IMR-90 (cell line): ENCODE data around the gene NBEA. TPM values are rescaled to one million over a fixed set of nuclear protein-coding genes. Genes with fewer than 3 reads are reported as not detected.

Experiments
- ATAC-seq: fragments of 200-7000 bp; cut with Tn5 transposase; 2 replicates; pipeline ENCODE4 v1.9.1; 2020; ENCODE audit warnings: low read depth, mild to moderate bottlenecking, moderate library complexity
- BruUV-seq: library from RNA; stranded (reverse); fragments of 400-500 nt; replicated peaks from 2 replicates; lab custom pipeline; 2021; lab: Mats Ljungman, UMichigan
- CTCF ChIA-PET: fragments of 300-600 bp; formaldehyde crosslinking; extraction: SDS; loops from one replicate; lab custom pipeline; 2021; ENCODE audit warnings: antibody characterized with exemption; lab: Yijun Ruan, JAX
- POLR2A ChIA-PET: fragments of 300-600 bp; sonication (Branson Sonifier 250); formaldehyde crosslinking; loops from one replicate; lab custom pipeline; 2022; ENCODE audit warnings: antibody characterized with exemption; ENCODE audit not compliant: unreplicated experiment; lab: Charles Lee
- DNase-seq: peaks from one replicate; pipeline ENCODE4 v3.0.0; 2013
- H2AFZ ChIP-seq: replicated peaks from 2 replicates; pipeline ENCODE3; 2013; ENCODE audit warnings: low read length, mild to moderate bottlenecking; ENCODE audit not compliant: poor library complexity
- H2AK5ac ChIP-seq: 2 replicates; pipeline ENCODE4 v1.6.1; 2013; ENCODE audit warnings: low read depth, low read length, inconsistent platforms
- H2AK9ac ChIP-seq: replicated peaks from 2 replicates; pipeline ENCODE3; 2013; ENCODE audit warnings: mild to moderate bottlenecking, low read depth, low read length, moderate library complexity; ENCODE audit not compliant: poor library complexity
- H2BK120ac ChIP-seq: 2 replicates; pipeline ENCODE4 v1.6.1; 2013; ENCODE audit warnings: low read depth, low read length, inconsistent platforms
- H2BK15ac ChIP-seq: 3 replicates; pipeline ENCODE4 v1.6.1; 2013; ENCODE audit warnings: low read depth, low read length, inconsistent platforms
- H2BK20ac ChIP-seq: 2 replicates; pipeline ENCODE4 v1.6.1; 2013; ENCODE audit warnings: low read depth, mild to moderate bottlenecking, inconsistent platforms, low read length, moderate library complexity
- H2BK5ac ChIP-seq: 2 replicates; pipeline ENCODE4 v1.6.1; 2013; ENCODE audit warnings: mild to moderate bottlenecking, low read depth, low read length, inconsistent platforms; ENCODE audit not compliant: poor library complexity, severe bottlenecking
- H3K14ac ChIP-seq: replicated peaks from 2 replicates; pipeline ENCODE4 v1.6.1; 2013; ENCODE audit warnings: low read depth, low read length, inconsistent platforms
- H3K18ac ChIP-seq: 2 replicates; pipeline ENCODE4 v1.6.1; 2013; ENCODE audit warnings: low read depth, low read length, control low read depth
- H3K23ac ChIP-seq: 2 replicates; pipeline ENCODE4 v1.6.1; 2013; ENCODE audit warnings: low read depth, low read length, inconsistent platforms
- H3K27ac ChIP-seq: 2 replicates; pipeline ENCODE4 v1.5.1; 2013; ENCODE audit warnings: mild to moderate bottlenecking, control low read depth, low read length; ENCODE audit not compliant: insufficient read depth
- H3K27me3 ChIP-seq: 2 replicates; pipeline ENCODE4 v1.6.1; 2013; ENCODE audit warnings: low read length; ENCODE audit not compliant: control insufficient read depth, insufficient read depth
- H3K36me3 ChIP-seq: 2 replicates; pipeline ENCODE4 v1.6.1; 2013; ENCODE audit warnings: low read length, mixed read lengths; ENCODE audit not compliant: control insufficient read depth, insufficient read depth
- H3K4ac ChIP-seq: 2 replicates; pipeline ENCODE4 v1.6.1; 2013; ENCODE audit warnings: low read depth, low read length, inconsistent platforms
- H3K4me1 ChIP-seq: 2 replicates; pipeline ENCODE4 v1.6.1; 2013; ENCODE audit warnings: low read length, mixed read lengths; ENCODE audit not compliant: control insufficient read depth, insufficient read depth
- H3K4me2 ChIP-seq: 2 replicates; pipeline ENCODE4 v1.6.1; 2013; ENCODE audit warnings: low read depth, mild to moderate bottlenecking, control low read depth, low read length, moderate library complexity
- H3K4me3 ChIP-seq: 2 replicates; pipeline ENCODE4 v1.5.1; 2013; ENCODE audit warnings: low read depth, mild to moderate bottlenecking, control low read depth, low read length, moderate library complexity; ENCODE audit not compliant: insufficient read depth
- H3K56ac ChIP-seq: 2 replicates; pipeline ENCODE4 v1.6.1; 2013; ENCODE audit warnings: low read length, inconsistent platforms; ENCODE audit not compliant: insufficient read depth; ENCODE audit errors: extremely low read depth
- H3K79me1 ChIP-seq, 2 experiments: 2 replicates each; pipeline ENCODE4 v1.6.1; 2013; ENCODE audit warnings: low read length in 2 of 2, inconsistent platforms in 1 of 2, low read depth in 1 of 2
- H3K9ac ChIP-seq: 2 replicates; pipeline ENCODE4 v1.6.1; 2013; ENCODE audit warnings: low read depth, low read length, control low read depth
- H3K9me1 ChIP-seq: 2 replicates; pipeline ENCODE4 v1.6.1; 2013; ENCODE audit warnings: low read length, inconsistent platforms; ENCODE audit not compliant: insufficient read depth
- H3K9me3 ChIP-seq: 2 replicates; pipeline ENCODE4 v1.6.1; 2013; ENCODE audit warnings: low read length; ENCODE audit not compliant: control insufficient read depth, insufficient read depth
- H4K20me1 ChIP-seq: 2 replicates; pipeline ENCODE4 v1.6.1; 2013; ENCODE audit warnings: low read length, inconsistent platforms; ENCODE audit not compliant: insufficient read depth
- H4K5ac ChIP-seq: 2 replicates; pipeline ENCODE4 v1.6.1; 2013; ENCODE audit warnings: mild to moderate bottlenecking, low read depth, low read length, control low read depth
- H4K8ac ChIP-seq, 2 experiments: 2 replicates each; pipeline ENCODE4 v1.6.1; 2013; ENCODE audit warnings: low read depth in 2 of 2, low read length in 2 of 2, control low read depth in 1 of 2, inconsistent platforms in 1 of 2
- H4K91ac ChIP-seq: 2 replicates; pipeline ENCODE4 v1.6.1; 2013; ENCODE audit warnings: low read depth, low read length, inconsistent platforms; ENCODE audit not compliant: insufficient read depth
- BHLHE40 ChIP-seq: fragments of 150-350 bp; IDR thresholded peaks from 2 replicates; pipeline ENCODE4 v1.6.1; 2016; ENCODE audit warnings: mild to moderate bottlenecking, low read depth, low read length
- CEBPB ChIP-seq: IDR thresholded peaks from 2 replicates; pipeline ENCODE4 v1.6.1; 2012; ENCODE audit warnings: low read depth, low read length, improper control_type of control experiment
- CHD1 ChIP-seq: IDR thresholded peaks from 2 replicates; pipeline ENCODE4 v1.6.1; 2012; ENCODE audit warnings: low read depth, low read length, improper control_type of control experiment
- FOS ChIP-seq: fragments of 150-350 bp; IDR thresholded peaks from 2 replicates; pipeline ENCODE4 v1.6.1; 2016; ENCODE audit warnings: low read depth, low read length
- MAFK ChIP-seq: IDR thresholded peaks from 2 replicates; pipeline ENCODE4 v1.6.1; 2012; ENCODE audit warnings: low read depth, low read length, improper control_type of control experiment
- MAZ ChIP-seq: IDR thresholded peaks from 2 replicates; pipeline ENCODE4 v1.6.1; 2012; ENCODE audit warnings: low read depth, mild to moderate bottlenecking, low read length, improper control_type of control experiment, moderate library complexity, borderline replicate concordance
- MXI1 ChIP-seq: IDR thresholded peaks from 2 replicates; pipeline ENCODE4 v1.6.1; 2012; ENCODE audit warnings: low read depth, mild to moderate bottlenecking, low read length, moderate library complexity, borderline replicate concordance
- NFE2L2 ChIP-seq: fragments of 150-350 bp; IDR thresholded peaks from 2 replicates; pipeline ENCODE4 v1.6.1; 2016; ENCODE audit warnings: low read depth, mild to moderate bottlenecking, low read length
- POLR2A ChIP-seq: IDR thresholded peaks from 2 replicates; pipeline ENCODE4 v1.6.1; 2012; ENCODE audit warnings: mild to moderate bottlenecking, low read depth, low read length
- RCOR1 ChIP-seq: IDR thresholded peaks from 2 replicates; pipeline ENCODE4 v1.6.1; 2012; ENCODE audit warnings: mild to moderate bottlenecking, low read length, improper control_type of control experiment; ENCODE audit not compliant: insufficient replicate concordance
- RFX5 ChIP-seq: IDR thresholded peaks from 2 replicates; pipeline ENCODE4 v1.8.0; 2012; ENCODE audit warnings: low read depth, mild to moderate bottlenecking, low read length, moderate library complexity
- SMC3 ChIP-seq: fragments of 150-350 bp; IDR thresholded peaks from 2 replicates; pipeline ENCODE4 v1.6.1; 2016; ENCODE audit warnings: low read depth, mild to moderate bottlenecking, antibody characterized with exemption, low read length, moderate library complexity
- dilution Hi-C: fragments of 300-500 bp; cut with HindIII; formaldehyde crosslinking; loops from one replicate; pipeline ENCODE4 v1.14.3; 2018; ENCODE audit warnings: low sequenced_read_pairs; ENCODE audit not compliant: unreplicated experiment
- in situ Hi-C: fragments of 300-500 bp; cut with MboI; formaldehyde crosslinking; loops from 3 replicates; pipeline ENCODE4 v1.14.3; 2019; ENCODE audit warnings: low sequenced_read_pairs, inconsistent platforms, mixed read lengths
- intact Hi-C: fragments of 100-400 bp; cut with micrococcal nuclease; formaldehyde crosslinking; loops from 2 replicates; pipeline ENCODE4 v1.10.0; 2022
- polyA plus RNA-seq, 3 experiments: library from polyadenylated mRNA; depleted of rRNA; stranded (reverse); fragments of >200 nt; gene quantifications; 2 replicates each; pipeline ENCODE4 v1.2.3, GENCODE V29; 2012; ENCODE audit warnings: low replicate concordance in 1 of 3
- total RNA-seq: library from RNA; depleted of rRNA; stranded (reverse); fragments of >200 nt; gene quantifications from 2 replicates; pipeline ENCODE4 v1.2.3, GENCODE V29; 2012
- TF ChIP-seq, protein P1 (sequence below): fragments of 150-350 bp; IDR thresholded peaks from 2 replicates; pipeline ENCODE4 v1.6.1; 2017; ENCODE audit warnings: mild to moderate bottlenecking, antibody characterized with exemption, low read length, low read depth
- TF ChIP-seq, protein P2 (sequence below): conservative IDR thresholded peaks from 2 replicates; pipeline ENCODE4 v1.5.1; 2012; ENCODE audit warnings: mild to moderate bottlenecking, low read depth, low read length, improper control_type of control experiment

The NBEA gene
- total and polyA plus RNA-seq, 2 of the 4 experiments (the other 2 are of a cell fraction), result 0.82 to 2.2 TPM

DNA sequence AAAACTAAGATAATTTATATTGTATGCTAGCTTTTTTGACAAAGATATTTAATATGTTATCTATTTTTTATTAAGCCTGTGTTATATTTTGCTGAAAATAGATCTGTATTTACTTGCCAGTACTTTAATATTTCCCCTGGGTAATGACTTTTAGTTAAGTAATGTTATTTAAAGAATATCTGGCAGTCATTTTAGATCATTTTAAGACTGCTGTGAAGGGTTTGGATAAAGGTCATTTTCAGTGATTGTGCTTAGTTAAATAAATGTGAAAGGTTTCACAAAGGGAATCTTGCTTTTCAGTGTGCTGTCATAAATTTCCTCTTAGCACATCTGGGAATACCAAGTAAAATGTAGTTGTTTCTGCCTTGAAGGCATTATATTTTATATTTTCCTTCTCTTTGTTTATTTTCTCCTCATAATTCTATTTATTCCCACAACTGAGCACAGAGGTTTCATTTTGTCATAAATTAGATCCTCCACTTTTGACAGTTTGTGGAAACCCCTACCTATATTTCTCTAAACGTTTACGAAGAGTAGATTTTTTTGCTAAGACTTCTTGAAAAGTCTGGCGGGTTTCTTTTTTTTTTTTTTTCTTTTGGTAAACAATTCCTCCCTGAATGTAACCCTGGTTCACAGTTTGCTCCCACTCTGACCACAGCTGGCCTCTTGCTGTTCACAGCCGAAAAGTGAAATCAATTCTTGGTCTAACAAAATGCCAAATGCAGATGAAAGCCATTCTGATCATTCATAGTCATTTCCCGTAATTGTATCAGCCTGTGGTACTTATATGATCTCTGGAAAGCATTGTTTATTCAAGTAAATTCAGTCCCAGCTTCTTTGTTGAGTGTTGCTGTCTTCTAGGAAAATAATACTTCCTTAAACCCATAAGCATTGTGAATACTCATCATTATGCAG, 446.6 kb downstream of the NBEA start (continued):
- no peak for TF ChIP-seq RCOR1

DNA sequence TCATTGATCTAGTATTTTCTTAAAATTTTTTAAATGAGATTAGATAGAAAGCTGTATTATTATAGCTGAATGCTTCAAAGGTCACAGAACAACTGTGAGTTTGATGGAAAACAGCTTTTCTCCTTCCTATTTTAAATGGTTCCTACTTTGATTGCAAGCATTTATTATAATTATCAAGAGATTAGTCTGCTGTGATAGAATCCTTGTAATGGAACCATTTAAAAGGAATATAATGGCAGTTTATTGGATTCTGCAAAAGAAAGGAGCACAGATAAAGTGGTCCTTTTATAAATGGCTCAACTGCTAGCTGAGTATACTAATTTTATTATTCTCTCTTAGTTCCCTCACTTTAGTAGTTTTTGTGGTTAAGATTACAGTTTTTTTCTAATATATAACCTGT, 447.5 kb downstream of the NBEA start:
- no peak overlapping the region for H3K4ac ChIP-seq
- H3K27me3 ChIP-seq, result no peaks in the 10 kb centered on the region
- no peaks in the 10 kb centered on the region for H3K4me1 ChIP-seq
- H3K79me1 ChIP-seq, result no peaks in the 10 kb centered on the region
- no peak overlapping the region for H3K18ac ChIP-seq
- no TSS peak for BruUV-seq
- no peaks in the 10 kb centered on the region for H4K20me1 ChIP-seq
- no peak overlapping the region for H2BK5ac ChIP-seq
- CTCF ChIA-PET, result no interaction called here
- dilution Hi-C loops (no loop called here), intact Hi-C loops (no loop called here), in situ Hi-C loops (no loop called here)
- H2AFZ ChIP-seq, result no peak overlapping the region
- no peak overlapping the region for H2BK15ac ChIP-seq
- no peak overlapping the region for H3K4me3 ChIP-seq
- no peak overlapping the region for H2BK120ac ChIP-seq
- H3K4me2 ChIP-seq, result no peak overlapping the region
- H3K56ac ChIP-seq, result no peak overlapping the region
- H3K23ac ChIP-seq, result no peak overlapping the region
- H3K36me3 ChIP-seq, result no peaks in the 10 kb centered on the region
- no peak overlapping the region for H2AK9ac ChIP-seq
- no peak overlapping the region for H2AK5ac ChIP-seq
- no peak overlapping the region for H4K91ac ChIP-seq
- POLR2A ChIA-PET, result no interaction called here
- H3K9me3 ChIP-seq, result no peaks in the 10 kb centered on the region
- no peak overlapping the region for H4K5ac ChIP-seq
- DNase-seq, result no peak
- no peak overlapping the region for H4K8ac ChIP-seq
- H3K9ac ChIP-seq, result no peak overlapping the region
- no peak overlapping the region for H3K27ac ChIP-seq
- no peak overlapping the region for H3K14ac ChIP-seq
- no peak for ATAC-seq
- H3K9me1 ChIP-seq, result no peaks in the 10 kb centered on the region
- H2BK20ac ChIP-seq, result no peak overlapping the region
- TF ChIP-seq SMC3 (no peak), MAZ (no peak), NFE2L2 (no peak), FOS (no peak), CEBPB (no peak), MAFK (no peak), POLR2A (no peak), RFX5 (no peak), MXI1 (no peak), RCOR1 (no peak), CHD1 (no peak), BHLHE40 (no peak)
- TF ChIP-seq, protein P1, sequence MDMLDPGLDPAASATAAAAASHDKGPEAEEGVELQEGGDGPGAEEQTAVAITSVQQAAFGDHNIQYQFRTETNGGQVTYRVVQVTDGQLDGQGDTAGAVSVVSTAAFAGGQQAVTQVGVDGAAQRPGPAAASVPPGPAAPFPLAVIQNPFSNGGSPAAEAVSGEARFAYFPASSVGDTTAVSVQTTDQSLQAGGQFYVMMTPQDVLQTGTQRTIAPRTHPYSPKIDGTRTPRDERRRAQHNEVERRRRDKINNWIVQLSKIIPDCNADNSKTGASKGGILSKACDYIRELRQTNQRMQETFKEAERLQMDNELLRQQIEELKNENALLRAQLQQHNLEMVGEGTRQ, result no peak
- TF ChIP-seq, protein P2, sequence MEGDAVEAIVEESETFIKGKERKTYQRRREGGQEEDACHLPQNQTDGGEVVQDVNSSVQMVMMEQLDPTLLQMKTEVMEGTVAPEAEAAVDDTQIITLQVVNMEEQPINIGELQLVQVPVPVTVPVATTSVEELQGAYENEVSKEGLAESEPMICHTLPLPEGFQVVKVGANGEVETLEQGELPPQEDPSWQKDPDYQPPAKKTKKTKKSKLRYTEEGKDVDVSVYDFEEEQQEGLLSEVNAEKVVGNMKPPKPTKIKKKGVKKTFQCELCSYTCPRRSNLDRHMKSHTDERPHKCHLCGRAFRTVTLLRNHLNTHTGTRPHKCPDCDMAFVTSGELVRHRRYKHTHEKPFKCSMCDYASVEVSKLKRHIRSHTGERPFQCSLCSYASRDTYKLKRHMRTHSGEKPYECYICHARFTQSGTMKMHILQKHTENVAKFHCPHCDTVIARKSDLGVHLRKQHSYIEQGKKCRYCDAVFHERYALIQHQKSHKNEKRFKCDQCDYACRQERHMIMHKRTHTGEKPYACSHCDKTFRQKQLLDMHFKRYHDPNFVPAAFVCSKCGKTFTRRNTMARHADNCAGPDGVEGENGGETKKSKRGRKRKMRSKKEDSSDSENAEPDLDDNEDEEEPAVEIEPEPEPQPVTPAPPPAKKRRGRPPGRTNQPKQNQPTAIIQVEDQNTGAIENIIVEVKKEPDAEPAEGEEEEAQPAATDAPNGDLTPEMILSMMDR, result no peak
